GOT3 (cell line): Measurements from ENCODE around the gene CACYBP.

Experiments
- DNase-seq: peaks from one replicate; lab custom pipeline; 2025; ENCODE audit warnings: mixed read lengths; lab: John Stamatoyannopoulos, UW

CACYBP gene

DNA sequence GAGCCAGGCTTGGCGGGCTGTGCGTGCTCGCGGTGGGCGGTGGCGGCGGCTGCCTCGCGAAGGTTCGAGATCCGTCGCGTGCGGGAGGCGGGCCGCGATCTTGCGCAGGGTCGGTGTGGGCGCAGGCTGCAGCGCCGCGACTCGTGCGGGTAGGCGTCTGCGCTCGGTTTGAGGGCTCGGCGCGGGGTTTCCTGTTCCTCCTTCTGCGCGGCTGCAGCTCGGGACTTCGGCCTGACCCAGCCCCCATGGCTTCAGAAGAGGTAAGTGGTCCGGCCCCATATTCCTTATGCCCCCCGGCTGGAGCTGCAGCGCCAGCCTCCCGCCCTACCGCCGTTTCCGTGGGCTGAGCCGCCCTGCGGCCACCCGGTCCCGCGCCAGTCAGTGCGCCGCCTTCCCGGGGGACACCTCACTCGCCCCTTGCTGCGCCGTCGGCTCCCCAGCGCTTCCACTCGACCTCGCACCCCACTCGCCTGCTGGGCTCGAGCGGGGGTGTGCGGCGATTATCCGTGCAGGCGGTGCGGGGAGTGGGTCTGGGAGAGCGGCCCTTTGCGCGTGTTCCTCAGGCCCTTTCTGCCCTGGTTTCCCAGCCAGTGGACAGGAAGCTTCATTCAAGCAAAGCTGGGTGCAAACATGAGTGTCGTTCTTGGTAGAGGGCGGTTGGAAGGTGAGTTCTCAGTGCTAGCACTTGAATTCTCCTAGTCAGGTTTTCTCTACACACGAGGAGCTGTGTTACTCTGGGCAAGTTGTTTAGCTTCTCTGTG, at the start of gene CACYBP:
TSS of gene CACYBP (plus strand) at position 12 of the 761 bp plus-strand sequence. CDS start at position 246, 234 bp downstream.
- DNase-seq = no peak

DNA sequence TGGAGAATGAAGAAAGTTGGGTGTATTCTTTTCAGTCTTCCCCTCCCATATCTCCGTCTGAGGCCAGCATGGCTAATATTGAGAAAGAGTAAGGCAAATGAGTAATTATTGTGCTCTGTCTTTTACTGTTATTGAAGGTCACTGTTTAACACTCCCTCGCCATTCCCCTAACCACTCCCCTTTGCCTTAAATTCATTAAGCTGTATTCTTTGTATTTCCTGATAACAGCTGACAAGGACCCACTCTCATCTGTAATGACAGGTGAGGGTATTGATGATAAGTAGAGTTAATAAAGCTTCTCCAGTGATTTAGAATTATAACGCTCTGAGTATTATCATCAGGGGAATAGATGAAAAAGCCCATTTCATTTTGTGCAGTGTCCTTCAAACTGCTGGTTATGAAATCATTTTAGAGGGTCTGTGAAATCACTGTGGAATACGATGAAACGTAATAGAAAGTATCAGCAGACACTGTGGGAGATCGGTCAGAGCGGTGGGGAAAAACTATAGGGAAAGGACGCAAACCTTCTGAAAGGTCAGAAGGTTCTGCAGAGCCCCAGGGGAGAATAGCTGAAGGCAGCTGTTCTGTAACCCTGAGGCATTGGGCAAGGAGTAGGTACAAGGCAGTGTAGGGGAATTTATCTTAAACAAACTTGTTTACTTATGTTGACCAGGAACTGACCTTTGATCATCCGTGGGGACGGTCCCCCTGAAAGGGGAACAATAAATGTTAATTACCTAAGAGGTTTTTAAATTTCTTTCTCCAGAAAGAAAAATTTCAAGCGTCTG, 46.3 kb upstream of the CACYBP start:
- no peak for DNase-seq

DNA sequence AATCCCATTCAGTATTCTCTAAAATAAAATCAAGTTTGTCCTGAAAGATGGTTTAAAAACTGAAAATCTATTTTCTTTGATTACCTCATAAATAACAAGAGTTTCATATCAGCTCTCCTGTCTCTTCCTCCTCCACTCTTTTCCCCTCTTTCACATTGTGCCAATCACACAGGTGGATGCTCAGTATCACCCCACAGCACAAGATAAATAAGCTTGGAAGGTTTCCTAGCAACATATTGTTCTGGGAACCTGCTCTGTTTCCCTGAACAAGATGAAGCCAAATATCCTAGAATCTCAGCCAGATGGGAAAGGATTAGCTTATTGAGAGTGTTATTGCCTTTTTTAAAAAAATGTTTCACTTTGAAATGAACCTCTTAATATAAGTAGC, 45.7 kb upstream of the CACYBP start:
- no peak for DNase-seq

GRCh38 chr1:174954671-174955669, 44.8 kb upstream of the CACYBP start:
- no peak for DNase-seq

DNA sequence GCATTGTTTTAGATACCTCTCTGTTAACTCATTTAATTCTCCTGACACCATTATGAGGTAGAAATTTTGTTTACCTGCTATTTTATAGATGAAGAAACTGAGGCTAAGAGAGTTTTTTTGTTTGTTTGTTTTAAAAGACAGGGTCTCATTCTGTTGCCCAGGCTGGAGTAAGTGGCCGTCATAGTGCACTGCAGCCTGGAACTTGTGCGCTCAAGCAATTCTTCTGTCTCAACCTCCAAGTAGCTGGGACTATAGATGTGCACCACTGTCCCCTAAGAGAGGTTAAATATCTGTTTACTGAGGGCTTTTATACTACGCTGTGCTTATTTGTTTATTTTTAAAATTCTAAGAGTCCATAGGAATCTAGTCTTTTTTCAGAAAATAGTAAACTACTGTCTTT, 43.7 kb upstream of the CACYBP start:
- DNase-seq = no peak

DNA sequence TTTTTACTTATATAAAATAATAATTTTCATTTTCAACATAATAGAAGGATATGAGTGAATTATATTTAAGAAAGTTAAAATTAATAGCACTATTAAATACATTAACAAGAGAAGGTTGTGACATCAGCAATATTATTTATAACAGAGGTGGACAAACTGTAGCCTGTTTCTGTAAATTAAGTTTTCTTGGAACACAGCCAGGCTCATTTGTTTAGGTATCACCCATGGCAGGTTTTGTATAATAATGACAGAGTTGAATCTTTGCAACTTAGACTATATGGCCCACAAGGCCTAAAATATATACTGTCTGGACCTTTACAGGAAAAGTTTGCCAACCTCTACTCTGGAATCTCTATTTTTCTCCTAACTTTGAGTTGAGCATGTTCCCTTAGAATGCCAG, 42.8 kb upstream of the CACYBP start:
- no peak for DNase-seq

DNA sequence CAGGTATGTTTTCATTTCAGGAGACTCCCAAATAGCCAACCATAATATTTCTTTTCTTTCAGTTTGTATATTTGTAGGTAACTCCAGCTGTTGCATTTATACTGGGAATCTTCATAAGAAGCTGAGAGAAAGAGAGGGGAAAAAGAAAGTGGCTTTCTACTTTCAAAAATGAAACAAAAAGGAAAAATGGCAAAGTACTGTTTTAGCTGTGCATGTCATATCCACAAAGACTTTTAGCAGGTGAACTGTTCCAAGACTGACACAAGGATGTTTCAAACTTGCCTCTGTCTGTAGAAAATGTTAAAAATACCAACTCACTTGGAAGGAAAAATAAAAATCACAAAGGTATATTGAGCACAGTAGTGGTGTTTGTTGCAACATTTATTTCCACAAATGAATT, 41.9 kb upstream of the CACYBP start:
- no peak for DNase-seq

GRCh38 chr1:174958396-174958795, 41.4 kb upstream of the CACYBP start:
- no peak for DNase-seq

GRCh38 chr1:174960362-174960761, 39.4 kb upstream of the CACYBP start:
- no peak for DNase-seq

DNA sequence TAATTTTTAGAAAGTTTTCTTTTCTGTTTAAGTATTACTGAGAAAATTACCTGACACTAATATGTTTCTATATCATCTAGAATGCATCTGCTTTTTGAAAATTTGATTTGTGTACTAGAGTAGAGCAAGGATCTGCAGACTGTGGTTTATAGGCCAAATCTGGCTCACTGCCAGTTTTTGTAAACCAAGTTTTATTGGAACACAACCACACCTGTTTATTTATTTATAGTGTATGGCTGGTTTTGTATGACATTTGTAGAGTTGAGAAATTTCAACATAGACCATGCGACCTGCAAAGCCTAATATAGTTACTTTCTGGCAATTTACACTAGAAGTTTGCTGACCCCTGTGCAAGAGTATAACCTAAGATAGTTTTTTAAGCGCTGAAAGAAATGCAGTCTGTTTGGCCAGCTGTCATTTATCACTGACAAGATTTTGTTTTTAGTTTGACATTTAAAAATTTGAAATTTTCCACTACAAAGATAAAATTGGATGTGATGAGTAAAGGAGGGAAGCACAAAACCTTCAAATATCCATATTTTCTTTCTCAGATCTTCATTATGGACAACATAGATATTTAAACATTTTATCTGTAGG, 36.1 kb upstream of the CACYBP start:
- DNase-seq = no peak

DNA sequence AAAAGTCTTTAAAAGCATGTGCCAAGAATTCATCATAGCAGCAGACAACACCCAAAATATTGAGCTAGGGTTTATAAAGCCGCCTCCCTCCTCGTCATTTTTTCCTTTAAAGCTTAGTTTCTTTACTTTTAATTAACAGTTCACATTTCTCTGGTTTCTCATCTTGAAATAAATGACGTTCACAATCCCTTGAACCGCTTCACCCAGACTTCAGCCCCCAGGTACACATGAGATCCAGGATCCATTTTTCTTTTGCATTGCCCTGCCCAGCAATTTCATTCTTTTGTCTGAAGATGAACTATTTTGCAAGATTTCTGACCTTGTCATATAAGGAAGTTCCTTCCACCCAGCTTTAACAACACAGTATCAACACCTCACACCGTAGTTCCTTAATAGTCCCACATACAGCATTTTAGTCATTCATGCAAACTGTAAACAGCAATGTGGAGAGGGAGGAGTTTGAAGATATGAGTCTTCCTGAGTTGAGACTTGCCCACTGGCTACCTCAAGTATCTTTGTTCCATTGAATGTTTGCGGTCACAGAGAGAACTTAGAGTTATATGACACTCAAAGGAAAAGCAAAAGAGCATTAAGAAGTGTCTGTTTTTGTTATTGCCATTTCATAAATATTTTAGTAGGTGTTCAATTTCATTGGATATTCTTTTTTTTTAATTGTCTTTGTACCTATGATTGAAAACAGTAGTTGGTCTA, 35.3 kb upstream of the CACYBP start:
- no peak for DNase-seq

GRCh38 chr1:174964972-174965361, 34.8 kb upstream of the CACYBP start:
- DNase-seq = no peak

- no peak for DNase-seq
Measured at GRCh38 chr1:174965362-174966007, 34.3 kb upstream of the CACYBP start.

- DNase-seq = no peak
Measured at GRCh38 chr1:174966008-174966572, 33.7 kb upstream of the CACYBP start.

GRCh38 chr1:174967845-174968705, 31.7 kb upstream of the CACYBP start:
- no peak for DNase-seq

DNA sequence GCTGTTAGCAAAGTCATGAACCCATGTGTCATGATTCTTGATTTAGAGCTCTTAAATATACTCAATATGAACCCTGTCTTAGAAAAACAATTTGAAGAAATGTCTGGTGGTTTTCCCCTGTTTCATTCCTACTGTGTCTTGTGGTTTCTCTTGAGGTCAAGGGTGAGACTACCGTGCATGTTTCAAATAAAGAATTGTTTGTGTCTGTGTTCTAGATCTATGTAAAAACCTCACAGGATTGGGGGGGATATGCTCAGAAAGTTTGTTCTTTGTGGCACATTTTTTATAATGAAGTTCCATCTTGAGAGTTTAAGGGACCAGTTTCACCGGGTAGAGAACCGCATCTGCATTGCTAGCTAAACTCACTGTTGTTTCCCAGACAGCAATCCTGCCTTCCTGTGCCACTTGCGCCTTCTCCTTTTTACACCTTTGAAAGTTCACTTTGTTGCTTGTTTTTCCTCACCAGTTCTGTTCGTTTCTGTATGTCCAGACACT, 30.9 kb upstream of the CACYBP start:
- DNase-seq = no peak

DNA sequence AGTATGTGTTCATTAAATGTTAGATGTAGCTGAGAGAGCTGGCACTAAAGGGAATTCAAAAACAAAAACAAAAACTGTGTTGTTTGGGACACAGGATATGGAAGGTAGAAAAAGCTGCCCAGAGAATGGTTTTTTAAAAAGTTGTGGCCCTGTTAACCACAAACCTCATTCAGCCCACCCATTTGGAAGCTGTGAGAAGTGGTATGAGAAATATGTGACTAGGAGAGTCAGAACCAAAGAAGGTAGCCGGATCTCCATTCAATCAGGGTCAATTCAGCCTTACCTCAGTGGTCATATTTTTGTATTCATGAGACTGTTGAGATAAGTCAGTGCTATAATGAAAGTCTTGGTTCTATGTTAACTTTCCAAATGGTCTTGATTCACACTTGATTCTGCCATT, 29.8 kb upstream of the CACYBP start:
- DNase-seq = no peak

DNA sequence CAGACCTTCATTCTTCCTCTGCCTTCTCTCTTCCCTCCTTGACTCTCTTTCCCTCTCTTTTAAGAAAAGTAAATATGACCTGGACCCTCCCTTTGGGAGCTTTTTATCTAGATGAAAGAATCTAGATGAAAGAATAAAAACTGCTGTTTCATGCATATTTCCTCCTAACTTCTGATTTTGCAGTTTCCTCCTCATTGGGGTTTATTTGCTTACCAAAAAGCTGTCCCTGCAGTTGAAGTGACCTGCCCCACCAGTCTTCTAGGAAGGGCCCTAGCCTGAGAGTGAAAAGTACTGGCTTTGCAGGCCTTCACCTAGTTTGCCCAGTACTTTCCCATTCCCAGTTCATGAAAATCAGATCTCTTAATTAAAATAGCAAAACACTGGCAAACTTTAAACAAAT, 28.3 kb upstream of the CACYBP start:
- DNase-seq = no peak

- DNase-seq = no peak
Measured at GRCh38 chr1:174971902-174972301, 27.8 kb upstream of the CACYBP start.
